ENCODE measurements around the gene UBE2I.

Gene UBE2I

GRCh38 chr16:1337486-1337885 lies 28.1 kb downstream of the UBE2I start:
- H3F3A ChIP-seq (ENCODE audit: low read depth), result no peaks in the 10 kb centered on the region
- H4K20me1 ChIP-seq (ENCODE audit: insufficient read depth, low read length, poor library complexity, severe bottlenecking), result no peaks in the 10 kb centered on the region
- H3K4me1 ChIP-seq (ENCODE audit: insufficient read depth, low read length, poor library complexity, severe bottlenecking), result peaks cover 4% of the 10 kb centered on the region

GRCh38 chr16:1338119-1338730 lies 28.8 kb downstream of the UBE2I start:
- H3K4me3 ChIP-seq (ENCODE audit: low read length, poor library complexity, severe bottlenecking), result no peak overlapping the region
- H3K4me1 ChIP-seq (ENCODE audit: insufficient read depth, low read length, poor library complexity, severe bottlenecking), result peaks cover 4% of the 10 kb centered on the region
- no peaks in the 10 kb centered on the region for H3K27me3 ChIP-seq (ENCODE audit: insufficient read depth, low read length, poor library complexity, severe bottlenecking)
- no peak overlapping the region for H3K9ac ChIP-seq (ENCODE audit: low read depth, low read length, poor library complexity, severe bottlenecking)
- H3K4me2 ChIP-seq (ENCODE audit: low read depth, low read length, poor library complexity, severe bottlenecking), result no peak overlapping the region
- no peaks in the 10 kb centered on the region for H3F3A ChIP-seq (ENCODE audit: low read depth)
- H3K9me3 ChIP-seq (ENCODE audit: insufficient read depth, low read depth, low read length), result no peaks in the 10 kb centered on the region
- no peaks in the 10 kb centered on the region for H3K79me2 ChIP-seq (ENCODE audit: insufficient read depth, low read length)
- H2AFZ ChIP-seq (ENCODE audit: low read length), result no peak overlapping the region
- no peaks in the 10 kb centered on the region for H3K36me3 ChIP-seq (ENCODE audit: insufficient read depth, low read length)
- no peaks in the 10 kb centered on the region for H3K9me2 ChIP-seq (replicated peaks; ENCODE audit: low read depth, low read length)
- H4K20me1 ChIP-seq (ENCODE audit: insufficient read depth, low read length, poor library complexity, severe bottlenecking), result no peaks in the 10 kb centered on the region
- no peak for TF ChIP-seq EZH2phosphoT487 (IDR thresholded peaks at IDR 0.05; ENCODE audit: borderline replicate concordance)
- peak; percentile 42 for TF ChIP-seq CTCF (conservative IDR thresholded peaks at IDR 0.05; ENCODE audit: low read length)

More at GRCh38 chr16:1337486-1337885, 28.1 kb downstream of the UBE2I start:
- Histone ChIP-seq H3K36me3 (ENCODE audit: insufficient read depth, low read length) (no peaks in the 10 kb centered on the region), H3K4me2 (ENCODE audit: low read depth, low read length, poor library complexity, severe bottlenecking) (no peak overlapping the region), H3K79me2 (ENCODE audit: insufficient read depth, low read length) (no peaks in the 10 kb centered on the region), H3K9me3 (ENCODE audit: insufficient read depth, low read depth, low read length) (no peaks in the 10 kb centered on the region), H2AFZ (ENCODE audit: low read length) (no peak overlapping the region), H3K9me2 (replicated peaks; ENCODE audit: low read depth, low read length) (no peaks in the 10 kb centered on the region), H3K27me3 (ENCODE audit: insufficient read depth, low read length, poor library complexity, severe bottlenecking) (no peaks in the 10 kb centered on the region), H3K9ac (ENCODE audit: low read depth, low read length, poor library complexity, severe bottlenecking) (no peak overlapping the region), H3K4me3 (ENCODE audit: low read length, poor library complexity, severe bottlenecking) (no peak overlapping the region)
- TF ChIP-seq CTCF (conservative IDR thresholded peaks at IDR 0.05; ENCODE audit: low read length) (no peak), EZH2phosphoT487 (IDR thresholded peaks at IDR 0.05; ENCODE audit: borderline replicate concordance) (no peak)

GRCh38 chr16:1338855-1339675 lies 29.6 kb downstream of the UBE2I start:
- H3K9ac ChIP-seq (ENCODE audit: low read depth, low read length, poor library complexity, severe bottlenecking), result no peak overlapping the region
- H3K36me3 ChIP-seq (ENCODE audit: insufficient read depth, low read length), result no peaks in the 10 kb centered on the region
- TF ChIP-seq EZH2phosphoT487 (IDR thresholded peaks at IDR 0.05; ENCODE audit: borderline replicate concordance), result no peak
- TF ChIP-seq CTCF (conservative IDR thresholded peaks at IDR 0.05; ENCODE audit: low read length), result no peak
- H3K79me2 ChIP-seq (ENCODE audit: insufficient read depth, low read length), result no peaks in the 10 kb centered on the region
- no peaks in the 10 kb centered on the region for H4K20me1 ChIP-seq (ENCODE audit: insufficient read depth, low read length, poor library complexity, severe bottlenecking)
- H3F3A ChIP-seq (ENCODE audit: low read depth), result no peaks in the 10 kb centered on the region
- no peaks in the 10 kb centered on the region for H3K9me3 ChIP-seq (ENCODE audit: insufficient read depth, low read depth, low read length)
- no peaks in the 10 kb centered on the region for H3K27me3 ChIP-seq (ENCODE audit: insufficient read depth, low read length, poor library complexity, severe bottlenecking)
- peaks cover 4% of the 10 kb centered on the region for H3K4me1 ChIP-seq (ENCODE audit: insufficient read depth, low read length, poor library complexity, severe bottlenecking)
- no peak overlapping the region for H2AFZ ChIP-seq (ENCODE audit: low read length)
- H3K4me2 ChIP-seq (ENCODE audit: low read depth, low read length, poor library complexity, severe bottlenecking), result no peak overlapping the region
- no peak overlapping the region for H3K4me3 ChIP-seq (ENCODE audit: low read length, poor library complexity, severe bottlenecking)
- H3K9me2 ChIP-seq (replicated peaks; ENCODE audit: low read depth, low read length), result no peaks in the 10 kb centered on the region
